MG63 (cell line): ENCODE measurements around the gene COL26A1. TPM values are rescaled to one million over a fixed set of nuclear protein-coding genes. Genes with fewer than 3 reads are reported as not detected.
"Not testable (repeated sequence)": the region's sequence is repeated elsewhere in the genome, so short reads cannot be mapped to it uniquely, and the experiment has no call there.

ENCODE experiments used
- DNase-seq: peaks from one replicate; pipeline ENCODE4 v3.0.0-alpha.2; 2020
- H3K27me3 ChIP-seq: fragments of 250-450 bp; sonication (Bioruptor Pico); 2 replicates; pipeline ENCODE4 v1.5.1; 2020; ENCODE audit warnings: mild to moderate bottlenecking, moderate library complexity
- H3K36me3 ChIP-seq: fragments of 250-450 bp; sonication (Bioruptor Pico); 2 replicates; pipeline ENCODE4 v1.5.1; 2020; ENCODE audit warnings: mild to moderate bottlenecking, moderate library complexity
- H3K4me3 ChIP-seq: fragments of 250-450 bp; sonication (Bioruptor Pico); 2 replicates; pipeline ENCODE4 v1.5.1; 2020; ENCODE audit warnings: mild to moderate bottlenecking, moderate library complexity
- H3K9me3 ChIP-seq: fragments of 250-450 bp; sonication (Bioruptor Pico); 2 replicates; pipeline ENCODE4 v1.5.1; 2020; ENCODE audit warnings: mild to moderate bottlenecking, moderate library complexity
- total RNA-seq: library from RNA; depleted of rRNA; stranded (reverse); fragments of >200 nt; shearing (Covaris generic); gene quantifications from 2 replicates; pipeline ENCODE4 v1.2.3, GENCODE V29; 2014; ENCODE audit warnings: low replicate concordance

The COL26A1 gene
- total RNA-seq, 1 experiment from 2014 or later, result not detected

- Histone ChIP-seq H3K4me3 (no peak overlapping the region), H3K36me3 (no peaks in the 10 kb centered on the region), H3K9me3 (no peaks in the 10 kb centered on the region), H3K27me3 (no peaks in the 10 kb centered on the region)
- no peak for DNase-seq
These were observed 195.5 kb downstream of the COL26A1 start for GRCh38 chr7:101557978-101558741.

GRCh38 chr7:101558742-101559325 lies 196.2 kb downstream of the COL26A1 start:
- Histone ChIP-seq H3K9me3 (no peaks in the 10 kb centered on the region), H3K36me3 (no peaks in the 10 kb centered on the region), H3K4me3 (no peak overlapping the region), H3K27me3 (no peaks in the 10 kb centered on the region)
- no peak for DNase-seq

- no peaks in the 10 kb centered on the region for H3K27me3 ChIP-seq
- DNase-seq, result no peak
- no peak overlapping the region for H3K4me3 ChIP-seq
- H3K36me3 ChIP-seq, result no peaks in the 10 kb centered on the region
- no peaks in the 10 kb centered on the region for H3K9me3 ChIP-seq
These were observed 196.9 kb downstream of the COL26A1 start for GRCh38 chr7:101559586-101559985.

- not testable (repeated sequence) for H3K27me3 ChIP-seq, H3K36me3 ChIP-seq, H3K4me3 ChIP-seq, H3K9me3 ChIP-seq, DNase-seq
These were observed 197.3 kb downstream of the COL26A1 start for GRCh38 chr7:101560021-101560420.

- DNase-seq, result no peak
- H3K27me3 ChIP-seq, result no peaks in the 10 kb centered on the region
- no peaks in the 10 kb centered on the region for H3K36me3 ChIP-seq
- no peak overlapping the region for H3K4me3 ChIP-seq
- no peaks in the 10 kb centered on the region for H3K9me3 ChIP-seq
These were observed 198.2 kb downstream of the COL26A1 start for GRCh38 chr7:101560856-101561255.

GRCh38 chr7:101561293-101561692 lies 198.6 kb downstream of the COL26A1 start:
- not testable (repeated sequence) for H3K27me3 ChIP-seq, H3K36me3 ChIP-seq, H3K4me3 ChIP-seq, DNase-seq, H3K9me3 ChIP-seq

- no peaks in the 10 kb centered on the region for H3K36me3 ChIP-seq
- no peak overlapping the region for H3K4me3 ChIP-seq
- H3K27me3 ChIP-seq, result no peaks in the 10 kb centered on the region
- H3K9me3 ChIP-seq, result no peaks in the 10 kb centered on the region
- no peak for DNase-seq
These were observed 200.0 kb downstream of the COL26A1 start for GRCh38 chr7:101562531-101563197.

- no peaks in the 10 kb centered on the region for H3K9me3 ChIP-seq
- H3K27me3 ChIP-seq, result no peaks in the 10 kb centered on the region
- H3K36me3 ChIP-seq, result no peaks in the 10 kb centered on the region
- no peak overlapping the region for H3K4me3 ChIP-seq
- DNase-seq, result no peak
These were observed 200.7 kb downstream of the COL26A1 start for GRCh38 chr7:101563198-101563901.

- Histone ChIP-seq H3K27me3 (no peaks in the 10 kb centered on the region), H3K36me3 (no peaks in the 10 kb centered on the region), H3K9me3 (no peaks in the 10 kb centered on the region), H3K4me3 (no peak overlapping the region)
- DNase-seq, result no peak
These were observed 201.5 kb downstream of the COL26A1 start for GRCh38 chr7:101563943-101564777.

GRCh38 chr7:101564778-101565211 lies 202.1 kb downstream of the COL26A1 start:
- Histone ChIP-seq H3K4me3 (no peak overlapping the region), H3K36me3 (no peaks in the 10 kb centered on the region), H3K27me3 (no peaks in the 10 kb centered on the region), H3K9me3 (no peaks in the 10 kb centered on the region)
- no peak for DNase-seq

- no peaks in the 10 kb centered on the region for H3K27me3 ChIP-seq
- H3K4me3 ChIP-seq, result no peak overlapping the region
- H3K36me3 ChIP-seq, result no peaks in the 10 kb centered on the region
- no peak for DNase-seq
- no peaks in the 10 kb centered on the region for H3K9me3 ChIP-seq
These were observed 203.0 kb downstream of the COL26A1 start for GRCh38 chr7:101565601-101566209.

GRCh38 chr7:101567230-101567629 lies 204.6 kb downstream of the COL26A1 start:
- no peaks in the 10 kb centered on the region for H3K9me3 ChIP-seq
- H3K36me3 ChIP-seq, result no peaks in the 10 kb centered on the region
- no peaks in the 10 kb centered on the region for H3K27me3 ChIP-seq
- no peak for DNase-seq
- no peak overlapping the region for H3K4me3 ChIP-seq

GRCh38 chr7:101572156-101572555 lies 209.5 kb downstream of the COL26A1 start:
- Histone ChIP-seq H3K27me3 (no peaks in the 10 kb centered on the region), H3K4me3 (no peak overlapping the region), H3K9me3 (no peaks in the 10 kb centered on the region), H3K36me3 (no peaks in the 10 kb centered on the region)
- no peak for DNase-seq

GRCh38 chr7:101575168-101575567 lies 212.5 kb downstream of the COL26A1 start:
- Histone ChIP-seq H3K9me3 (no peaks in the 10 kb centered on the region), H3K36me3 (no peaks in the 10 kb centered on the region), H3K4me3 (no peak overlapping the region), H3K27me3 (no peaks in the 10 kb centered on the region)
- DNase-seq, result no peak

GRCh38 chr7:101575721-101576120 lies 213.0 kb downstream of the COL26A1 start:
- Histone ChIP-seq H3K27me3 (no peaks in the 10 kb centered on the region), H3K4me3 (no peak overlapping the region), H3K36me3 (no peaks in the 10 kb centered on the region), H3K9me3 (no peaks in the 10 kb centered on the region)
- DNase-seq, result no peak

GRCh38 chr7:101576998-101577397 lies 214.3 kb downstream of the COL26A1 start:
- Histone ChIP-seq H3K9me3 (no peaks in the 10 kb centered on the region), H3K27me3 (no peaks in the 10 kb centered on the region), H3K4me3 (no peak overlapping the region), H3K36me3 (no peaks in the 10 kb centered on the region)
- no peak for DNase-seq
